22Rv1 (cell line): ENCODE results near the gene RAB35.

Source experiments
- H3K27ac ChIP-seq: fragments of 450-650 bp; 2 replicates; pipeline ENCODE4 v1.5.1; 2017
- ZFX ChIP-seq: fragments of 450-650 bp; IDR thresholded peaks from 2 replicates; pipeline ENCODE4 v1.6.1; 2017; ENCODE audit warnings: antibody characterized with exemption, borderline replicate concordance
- TF ChIP-seq, protein P1 (sequence below): fragments of 450-650 bp; IDR thresholded peaks from 2 replicates; pipeline ENCODE4 v1.5.1; 2017; ENCODE audit warnings: mild to moderate bottlenecking

RAB35 gene

DNA sequence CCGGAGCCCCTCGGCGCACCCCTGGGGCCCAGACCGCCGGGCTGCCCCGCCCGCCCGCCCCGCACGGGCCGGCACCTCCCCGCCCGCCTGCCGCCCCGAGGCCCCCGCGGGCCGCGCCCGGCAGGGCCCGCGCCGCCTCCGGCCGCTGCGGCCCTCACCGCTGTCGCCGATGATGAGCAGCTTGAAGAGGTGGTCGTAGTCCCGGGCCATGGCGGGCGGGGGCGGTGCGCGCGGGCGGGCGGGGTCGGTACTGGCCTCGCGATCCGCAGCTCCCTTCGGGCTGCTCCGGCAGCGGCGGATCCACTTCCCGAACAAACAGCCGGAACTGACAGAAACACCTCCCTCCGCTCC lies at the start of gene RAB35:
TSS of gene RAB35 (minus strand) at position 313 of the 351 bp plus-strand sequence. CDS start at position 210, 103 bp downstream.
- TF ChIP-seq, protein P1, sequence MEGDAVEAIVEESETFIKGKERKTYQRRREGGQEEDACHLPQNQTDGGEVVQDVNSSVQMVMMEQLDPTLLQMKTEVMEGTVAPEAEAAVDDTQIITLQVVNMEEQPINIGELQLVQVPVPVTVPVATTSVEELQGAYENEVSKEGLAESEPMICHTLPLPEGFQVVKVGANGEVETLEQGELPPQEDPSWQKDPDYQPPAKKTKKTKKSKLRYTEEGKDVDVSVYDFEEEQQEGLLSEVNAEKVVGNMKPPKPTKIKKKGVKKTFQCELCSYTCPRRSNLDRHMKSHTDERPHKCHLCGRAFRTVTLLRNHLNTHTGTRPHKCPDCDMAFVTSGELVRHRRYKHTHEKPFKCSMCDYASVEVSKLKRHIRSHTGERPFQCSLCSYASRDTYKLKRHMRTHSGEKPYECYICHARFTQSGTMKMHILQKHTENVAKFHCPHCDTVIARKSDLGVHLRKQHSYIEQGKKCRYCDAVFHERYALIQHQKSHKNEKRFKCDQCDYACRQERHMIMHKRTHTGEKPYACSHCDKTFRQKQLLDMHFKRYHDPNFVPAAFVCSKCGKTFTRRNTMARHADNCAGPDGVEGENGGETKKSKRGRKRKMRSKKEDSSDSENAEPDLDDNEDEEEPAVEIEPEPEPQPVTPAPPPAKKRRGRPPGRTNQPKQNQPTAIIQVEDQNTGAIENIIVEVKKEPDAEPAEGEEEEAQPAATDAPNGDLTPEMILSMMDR = no peak
- TF ChIP-seq ZFX = no peak

DNA sequence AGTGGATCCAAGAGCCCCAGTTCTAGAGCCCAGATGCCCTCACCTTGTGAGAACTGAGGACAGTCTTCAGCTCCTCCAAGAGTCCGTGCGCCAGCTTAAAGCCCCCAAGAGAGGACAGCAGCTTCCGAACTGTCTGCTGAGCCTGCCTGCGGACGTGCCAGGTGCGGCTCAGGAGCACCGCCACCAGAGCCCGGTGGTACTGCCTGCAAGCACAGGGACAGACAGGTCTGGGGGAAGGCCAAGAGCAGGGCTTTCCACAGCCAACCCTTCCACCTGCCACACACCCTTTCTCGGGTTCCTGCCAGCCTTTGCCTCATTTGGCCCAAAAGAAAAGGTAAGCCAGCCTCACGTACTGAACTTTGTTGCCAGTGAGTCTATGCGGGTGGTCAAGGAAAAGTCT lies 47.7 kb upstream of the RAB35 start:
- no peak overlapping the region for H3K27ac ChIP-seq
- TF ChIP-seq, protein P1 = no peak

More for the DNA sequence above, at the start of gene RAB35:
- H3K27ac ChIP-seq = peak within 1 kb of the TSS; percentile 94

DNA sequence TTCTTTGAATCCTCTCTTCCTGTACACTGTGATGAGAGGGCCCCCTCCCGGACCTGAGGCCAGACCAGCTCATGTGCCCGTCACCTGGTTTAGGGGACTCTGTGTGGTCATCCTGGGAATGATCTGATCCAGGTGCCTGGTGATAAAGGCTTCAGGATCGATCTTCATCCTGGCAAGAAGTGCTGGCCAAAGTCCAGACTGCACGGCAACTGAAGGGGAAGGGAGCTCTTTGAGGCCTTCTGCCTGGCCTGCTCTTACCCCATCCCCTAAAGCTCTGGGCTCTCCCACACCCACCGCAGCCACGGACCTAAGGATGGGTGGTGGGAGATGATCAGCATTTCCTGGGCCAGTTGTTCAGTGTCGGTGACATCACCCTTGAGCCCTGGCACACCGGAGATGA lies 46.2 kb upstream of the RAB35 start:
- H3K27ac ChIP-seq = no peak overlapping the region
- TF ChIP-seq, protein P1 = no peak
- TF ChIP-seq ZFX = no peak

DNA sequence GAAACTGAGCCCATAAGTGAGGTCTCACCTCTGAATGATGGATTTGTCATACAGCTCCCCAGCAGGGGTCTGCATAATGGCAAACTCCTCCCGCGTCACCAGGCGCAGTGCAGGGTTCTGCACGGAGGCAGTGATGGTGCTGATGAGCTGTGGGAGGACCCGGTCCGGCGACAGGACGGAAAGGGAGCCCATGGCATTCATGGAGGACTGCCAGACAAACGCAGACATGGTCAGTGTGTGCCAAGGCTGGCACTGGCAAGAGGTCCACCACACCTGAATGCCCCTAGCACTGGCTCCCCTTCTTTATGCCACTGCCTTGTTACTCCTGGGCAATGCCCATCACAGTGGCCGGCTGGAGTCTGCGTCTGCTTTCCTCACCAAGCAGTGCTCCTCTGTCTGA lies 45.3 kb upstream of the RAB35 start:
- no peak for TF ChIP-seq ZFX
- TF ChIP-seq, protein P1 = no peak
- H3K27ac ChIP-seq = no peak overlapping the region

DNA sequence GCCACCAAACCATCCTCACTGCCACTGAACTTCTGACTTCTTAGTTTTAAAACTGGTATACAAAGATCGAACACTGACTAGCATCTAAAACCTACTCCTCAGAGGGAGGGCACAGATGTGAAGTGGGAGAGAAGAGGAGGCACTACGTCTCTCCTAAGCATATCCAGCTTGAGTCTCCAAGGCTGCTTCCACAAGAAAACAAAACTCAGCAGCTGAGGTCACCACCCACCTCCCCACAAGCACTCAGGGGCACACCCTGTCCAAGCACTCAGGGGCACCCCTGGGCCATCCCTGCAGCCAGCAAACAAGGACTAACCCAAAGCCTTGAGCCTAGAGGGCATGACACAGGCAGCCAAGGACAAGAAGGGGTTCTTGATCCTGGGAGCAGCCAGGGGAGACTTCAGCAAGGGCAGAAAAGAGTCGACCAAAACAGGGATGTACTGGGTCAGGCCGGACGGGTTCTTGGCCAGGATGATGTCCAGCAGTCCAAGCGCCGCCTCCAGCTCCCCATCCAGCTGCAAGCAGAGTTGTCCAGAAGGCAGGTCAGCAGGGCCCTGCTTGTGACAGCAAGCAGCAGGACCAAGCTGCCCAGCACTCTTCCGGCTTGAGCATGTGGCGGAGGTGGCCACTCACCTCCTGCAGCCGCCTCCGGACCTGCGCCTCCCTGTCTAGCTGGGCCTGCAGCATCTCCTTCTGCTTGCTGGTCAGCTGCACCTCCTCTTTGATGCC lies 43.1 kb upstream of the RAB35 start:
- TF ChIP-seq, protein P1 = no peak
- TF ChIP-seq ZFX = no peak
- H3K27ac ChIP-seq = no peak overlapping the region

DNA sequence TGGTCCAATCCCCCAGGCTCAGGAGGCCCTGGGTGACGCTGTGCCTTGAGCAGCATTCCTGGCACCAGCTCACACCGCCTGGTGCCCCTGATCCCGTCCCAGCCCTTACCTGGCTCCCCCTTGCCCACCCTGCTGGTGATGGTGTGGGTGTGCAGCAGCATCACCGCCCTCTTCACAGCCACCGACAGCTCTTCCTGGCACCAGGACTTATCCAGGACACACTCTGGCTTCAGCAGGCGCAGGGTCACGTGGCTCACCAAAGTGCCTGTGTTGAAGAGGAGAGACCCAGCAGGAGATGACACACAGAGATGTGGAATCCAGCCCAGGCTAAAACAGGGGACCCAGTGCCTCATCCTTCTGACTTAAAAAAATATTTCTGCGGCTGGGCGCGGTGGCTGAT lies 41.8 kb upstream of the RAB35 start:
- TF ChIP-seq ZFX = no peak
- TF ChIP-seq, protein P1 = no peak
- no peak overlapping the region for H3K27ac ChIP-seq

DNA sequence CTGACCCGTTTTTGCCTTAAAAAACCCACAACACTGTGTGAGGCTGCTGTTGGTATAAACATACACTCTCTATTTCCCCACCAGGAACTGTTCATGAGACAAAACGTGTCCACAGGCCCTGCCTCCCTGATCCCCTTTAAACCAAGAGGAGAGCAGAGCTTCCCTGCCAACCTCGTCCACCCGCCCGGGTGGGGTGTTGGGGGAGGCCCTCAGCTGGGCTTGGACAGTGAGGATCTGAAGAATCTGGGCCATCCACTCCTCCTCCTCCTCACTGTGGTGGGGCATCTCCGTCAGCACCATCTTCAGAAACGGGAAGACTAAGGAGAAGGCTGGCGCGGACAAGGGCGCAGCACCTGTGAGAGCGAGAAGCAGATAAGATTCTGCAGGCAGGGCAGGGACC lies 41.1 kb upstream of the RAB35 start:
- no peak overlapping the region for H3K27ac ChIP-seq
- TF ChIP-seq, protein P1 = no peak
- TF ChIP-seq ZFX = no peak
